Right lobe of liver (tissue), 4 donors: Measurements from ENCODE around the gene EME2.

Experiments
- CTCF ChIP-seq, 4 donors: fragments of 200-600 bp in 3 of 4; fragments of 450-650 bp in 1 of 4; IDR thresholded peaks; one replicate each; pipeline versions ENCODE4 v1.5.1 to v1.8.0; 2016 to 2022; ENCODE audit warnings: antibody characterized with exemption in 4 of 4, mild to moderate bottlenecking in 2 of 4
- POLR2A ChIP-seq: fragments of 450-650 bp; IDR thresholded peaks from one replicate; pipeline ENCODE4 v1.6.1; 2017; ENCODE audit warnings: antibody characterized with exemption, mild to moderate bottlenecking
- donor health status: DM: no; HTN: no; CAD: no.
- donor health status: DM: no; HTN: no; CAD: no.
- donor health status: DM: no; HTN: yes; CAD: no.

GRCh38 chr16:1774448-1774780, 1.8 kb downstream of the EME2 start:
- TF ChIP-seq CTCF (IDR thresholded peaks at IDR 0.05) (no peak), POLR2A (no peak)
